GM21390 (cell line): ENCODE data around the gene FOXP2.
"Not testable (repeated sequence)": the region's sequence is repeated elsewhere in the genome, so short reads cannot be mapped to it uniquely, and the experiment has no call there.

Source experiments
- ATAC-seq: cut with Tn5 transposase; IDR thresholded peaks from one replicate; pipeline ENCODE4 v1.9.1; 2021; ENCODE audit not compliant: unreplicated experiment

The FOXP2 gene

GRCh38 chr7:114414156-114415063 is at the start of gene FOXP2:
FOXP2 (plus strand) TSS chr7:114414815; CDS start chr7:114426512, 11,697 bp downstream.
- ATAC-seq = no peak

DNA sequence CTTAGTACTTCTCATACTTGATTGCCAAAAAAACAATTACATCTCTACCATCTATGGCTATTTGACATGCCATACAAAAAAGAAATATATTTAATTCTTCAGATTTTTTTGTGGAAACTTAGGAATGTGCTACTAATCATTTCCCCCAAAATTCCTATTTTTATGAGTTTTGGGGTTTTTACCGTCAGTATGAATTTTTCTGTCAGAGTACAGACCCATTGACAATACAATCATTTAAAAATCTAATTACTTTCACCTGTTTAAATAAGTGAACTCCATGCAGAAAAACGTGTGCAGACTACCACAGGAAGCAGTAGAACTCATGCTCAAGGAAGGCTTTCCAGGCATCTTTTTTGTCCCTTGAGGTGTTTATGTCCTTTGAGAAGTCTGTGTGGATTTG is 48.8 kb upstream of the FOXP2 start:
- ATAC-seq = no peak

- no peak for ATAC-seq
These were observed 46.1 kb upstream of the FOXP2 start for GRCh38 chr7:114368492-114368891.

GRCh38 chr7:114369294-114369693 is 45.3 kb upstream of the FOXP2 start:
- no peak for ATAC-seq

- no peak for ATAC-seq
These were observed 42.0 kb upstream of the FOXP2 start for GRCh38 chr7:114372619-114373018.

GRCh38 chr7:114375907-114376306 is 38.7 kb upstream of the FOXP2 start:
- ATAC-seq = no peak

GRCh38 chr7:114383946-114384345 is 30.7 kb upstream of the FOXP2 start:
- ATAC-seq = not testable (repeated sequence)

GRCh38 chr7:114384346-114384745 is 30.3 kb upstream of the FOXP2 start:
- not testable (repeated sequence) for ATAC-seq

- ATAC-seq = no peak
These were observed 26.6 kb upstream of the FOXP2 start for GRCh38 chr7:114388021-114388420.

- no peak for ATAC-seq
These were observed 21.9 kb upstream of the FOXP2 start for GRCh38 chr7:114392686-114393085.

DNA sequence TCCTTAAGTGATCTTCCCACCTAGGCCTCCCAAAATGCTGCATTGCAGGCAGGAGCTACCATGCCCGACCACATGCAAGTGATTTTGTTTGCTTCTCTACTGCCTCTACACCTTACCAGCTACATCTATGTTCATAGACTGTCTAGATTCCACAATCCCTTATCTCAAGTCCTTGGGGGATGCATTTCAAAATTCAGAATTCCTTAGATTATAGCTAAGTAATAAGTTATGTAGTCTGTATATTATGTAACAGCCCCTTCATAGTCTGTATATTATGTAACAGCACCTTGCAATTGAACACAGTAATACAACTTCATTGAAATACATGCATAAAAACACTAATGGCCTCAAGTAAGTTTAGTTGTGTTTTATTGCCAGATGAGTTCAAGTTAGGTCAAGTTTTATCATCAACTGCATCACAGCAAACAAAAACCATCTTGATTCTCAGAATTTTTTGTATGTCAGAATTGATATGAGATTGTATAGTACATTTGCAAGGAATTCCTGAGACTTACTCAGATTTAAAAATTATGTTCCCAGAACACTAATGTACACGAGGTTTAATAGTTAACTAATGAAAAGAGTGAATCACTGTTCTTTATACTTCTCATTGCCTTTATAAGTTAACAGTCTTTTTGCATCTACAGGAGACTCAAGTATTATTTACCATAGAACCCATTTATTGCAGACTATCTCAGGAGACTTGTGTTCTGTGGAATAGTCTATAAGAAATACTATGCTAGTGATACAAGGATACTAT is 11.6 kb upstream of the FOXP2 start:
- no peak for ATAC-seq

DNA sequence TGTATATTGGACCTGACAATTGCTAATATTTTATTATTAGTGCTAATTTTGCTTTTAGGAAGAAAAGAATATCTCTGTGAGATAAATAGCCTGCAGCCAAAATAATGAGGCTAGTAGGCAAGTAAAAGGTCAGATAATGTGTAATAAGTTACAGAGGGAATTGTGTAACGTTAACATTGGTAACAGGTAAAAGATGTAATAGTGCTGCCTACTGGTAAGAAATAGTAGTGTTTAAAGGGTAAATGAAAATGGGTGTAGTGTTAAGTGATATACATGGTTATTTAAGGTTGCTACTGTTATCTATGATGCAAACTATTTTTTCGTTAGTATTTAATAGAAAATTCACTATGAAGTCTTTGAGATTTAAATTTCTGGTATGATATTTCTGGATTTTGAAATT is 9.2 kb upstream of the FOXP2 start:
- ATAC-seq = peak; percentile 82

- ATAC-seq = no peak
These were observed 4.9 kb upstream of the FOXP2 start for GRCh38 chr7:114409750-114410149.

DNA sequence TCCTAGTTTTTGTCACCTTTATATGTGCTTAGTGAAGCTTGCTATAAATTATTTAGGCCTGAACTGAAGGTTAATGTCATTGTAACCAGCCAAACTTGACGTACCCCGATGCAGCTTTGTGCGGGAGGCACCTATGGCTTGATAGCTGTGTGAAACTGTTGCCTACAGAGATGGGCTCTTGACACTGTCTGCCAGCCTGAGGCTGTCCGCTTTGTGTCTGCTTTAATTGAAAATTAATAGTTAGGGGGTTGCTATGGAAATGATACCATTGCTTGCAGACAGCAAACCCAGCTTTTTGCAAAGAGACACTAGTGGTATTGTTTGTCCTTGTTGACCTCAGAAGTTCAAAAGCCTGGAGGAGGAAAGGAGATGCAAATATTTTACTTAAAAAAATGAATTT is 2.1 kb upstream of the FOXP2 start:
- ATAC-seq = no peak

DNA sequence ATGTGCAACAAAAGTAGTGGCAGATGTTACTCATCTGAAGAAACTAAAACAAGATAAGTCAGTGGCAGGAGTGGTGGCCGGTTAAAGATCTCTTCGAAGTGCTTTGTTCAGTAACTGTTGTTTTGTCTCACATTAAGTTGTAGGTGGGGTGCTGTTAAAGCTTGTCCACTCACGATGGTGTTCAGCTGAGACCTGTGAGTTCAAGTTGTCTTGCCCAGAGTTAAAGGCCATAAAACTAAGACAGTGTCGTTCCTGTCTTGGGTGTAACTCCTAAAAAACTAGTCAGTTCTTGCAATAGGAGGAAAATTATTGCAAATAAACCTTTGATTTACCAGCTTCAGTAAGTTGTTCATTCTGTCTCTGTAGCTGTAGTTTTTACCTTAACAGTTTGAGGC is 857 bp upstream of the FOXP2 start:
- no peak for ATAC-seq

DNA sequence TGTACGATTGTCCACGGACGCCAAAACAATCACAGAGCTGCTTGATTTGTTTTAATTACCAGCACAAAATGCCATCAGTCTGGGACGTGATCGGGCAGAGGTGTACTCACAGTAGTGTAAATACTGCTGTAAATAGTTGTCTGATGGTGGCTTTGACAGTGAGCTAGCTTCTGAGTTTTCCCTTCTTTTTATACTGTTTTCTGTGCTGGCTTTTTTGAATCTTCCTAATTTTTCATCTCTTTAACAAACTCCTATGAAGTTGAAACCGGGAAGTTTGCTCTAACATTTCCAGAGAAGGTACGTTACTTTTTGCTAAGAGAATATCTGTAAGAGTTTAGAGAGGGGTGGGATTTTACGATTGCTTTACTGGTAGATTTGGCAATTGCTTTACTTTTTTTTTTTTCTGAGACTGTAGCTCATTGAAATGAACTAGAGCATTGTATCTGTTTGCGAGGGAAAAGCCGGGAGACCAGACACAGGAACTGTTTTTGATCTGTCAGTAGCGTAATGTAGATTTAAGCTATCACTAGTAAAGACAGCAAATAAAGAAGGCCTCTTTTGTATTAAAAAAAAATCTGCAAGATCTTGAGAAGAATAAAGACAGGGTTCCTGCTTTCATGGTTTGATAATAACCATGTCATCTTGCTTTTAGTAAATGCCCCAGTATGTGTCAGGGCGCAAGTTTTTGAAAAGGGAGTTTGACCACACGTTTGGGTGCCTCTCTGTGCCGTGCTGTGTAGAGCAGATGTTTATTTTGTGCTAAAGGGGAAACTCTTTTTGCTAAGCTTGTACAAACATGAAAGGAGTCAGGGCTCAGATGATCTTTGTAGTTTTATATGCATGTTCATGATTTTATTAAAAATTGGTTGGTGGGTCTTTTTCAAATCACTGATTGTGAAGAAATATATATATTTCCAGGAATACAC is 712 bp downstream of the FOXP2 start:
- no peak for ATAC-seq

GRCh38 chr7:114416129-114416990 is 1.7 kb downstream of the FOXP2 start:
- ATAC-seq = no peak

- no peak for ATAC-seq
These were observed 2.7 kb downstream of the FOXP2 start for GRCh38 chr7:114417290-114417689.

DNA sequence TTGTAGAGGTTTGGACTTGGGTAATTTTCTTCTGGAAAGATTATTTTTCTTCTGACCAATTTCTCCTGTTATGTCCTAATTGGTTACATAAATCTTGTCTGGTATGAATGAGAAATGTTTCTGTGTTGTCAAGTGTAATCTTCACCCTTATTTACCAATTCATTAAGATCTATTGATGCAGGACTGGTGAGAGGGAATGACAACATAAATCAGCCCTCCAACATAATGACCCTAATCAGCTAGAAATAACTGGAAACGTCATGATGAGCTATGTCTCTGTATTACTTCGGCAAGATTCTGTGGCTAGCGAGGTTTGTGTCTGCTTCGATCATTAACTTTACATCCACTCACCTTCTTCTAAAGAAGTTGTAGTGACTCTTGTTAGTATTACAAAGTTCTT is 3.5 kb downstream of the FOXP2 start:
- no peak for ATAC-seq
